GM18508 (cell line): ENCODE results near the gene TOR4A.
"Not testable (repeated sequence)": the region's sequence is repeated elsewhere in the genome, so short reads cannot be mapped to it uniquely, and the experiment has no call there.

ENCODE experiments used
- ATAC-seq: cut with Tn5 transposase; IDR thresholded peaks from one replicate; pipeline ENCODE4 v1.9.1; 2021; ENCODE audit warnings: moderate number of reproducible peaks; ENCODE audit not compliant: insufficient read depth, unreplicated experiment

The TOR4A gene

DNA sequence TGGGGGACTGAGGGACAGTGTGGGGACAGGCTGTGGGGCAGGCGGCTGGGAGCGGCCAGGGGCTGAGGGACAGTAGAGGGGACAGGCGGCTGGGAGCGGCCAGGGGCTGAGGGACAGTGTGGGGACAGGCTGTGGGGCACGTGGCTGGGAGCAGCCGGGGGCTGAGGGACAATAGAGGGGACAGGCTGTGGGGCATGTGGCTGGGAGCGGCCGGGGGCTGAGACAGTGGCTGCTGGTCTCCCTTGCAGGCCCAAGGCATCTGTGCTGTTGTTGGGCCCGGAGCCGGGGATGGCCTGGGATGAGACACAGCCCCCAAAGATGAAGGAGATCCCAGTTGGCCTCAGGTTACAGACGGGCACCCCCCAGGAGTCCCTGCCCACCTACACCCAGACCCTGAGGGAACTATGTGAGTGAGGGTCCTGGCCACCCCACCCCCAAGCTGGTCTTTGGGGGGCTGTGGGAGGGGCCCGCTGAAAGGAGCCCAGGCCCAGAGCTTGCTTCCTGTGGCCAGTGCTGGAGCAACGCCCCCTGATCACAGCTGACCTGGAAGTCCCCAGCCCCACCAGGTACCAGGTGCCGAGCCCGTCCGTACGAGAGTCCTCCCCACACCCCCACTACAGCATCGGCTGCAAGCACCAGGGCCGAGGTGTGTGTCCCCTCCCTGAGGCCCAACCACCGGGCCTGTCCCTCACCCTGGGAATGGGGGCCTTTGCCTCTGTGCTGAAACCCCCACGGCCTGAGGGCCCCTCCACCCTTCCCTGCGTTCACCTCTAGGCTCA, 25.8 kb upstream of the TOR4A start:
- ATAC-seq: no peak

GRCh38 chr9:137252555-137253506, 24.7 kb upstream of the TOR4A start:
- ATAC-seq: no peak

- no peak for ATAC-seq
These were observed 23.6 kb upstream of the TOR4A start for GRCh38 chr9:137253717-137254623.

GRCh38 chr9:137254624-137255447, 22.7 kb upstream of the TOR4A start, which contains the start of gene NELFB:
Gene NELFB (plus strand): TSS chr9:137255327.
- ATAC-seq: no peak

GRCh38 chr9:137255448-137256114, 21.9 kb upstream of the TOR4A start:
- no peak for ATAC-seq

GRCh38 chr9:137256362-137256761, 21.2 kb upstream of the TOR4A start:
- ATAC-seq: no peak

GRCh38 chr9:137256856-137257255, 20.7 kb upstream of the TOR4A start:
- no peak for ATAC-seq

GRCh38 chr9:137262173-137262908, 15.2 kb upstream of the TOR4A start:
- ATAC-seq: not testable (repeated sequence)

DNA sequence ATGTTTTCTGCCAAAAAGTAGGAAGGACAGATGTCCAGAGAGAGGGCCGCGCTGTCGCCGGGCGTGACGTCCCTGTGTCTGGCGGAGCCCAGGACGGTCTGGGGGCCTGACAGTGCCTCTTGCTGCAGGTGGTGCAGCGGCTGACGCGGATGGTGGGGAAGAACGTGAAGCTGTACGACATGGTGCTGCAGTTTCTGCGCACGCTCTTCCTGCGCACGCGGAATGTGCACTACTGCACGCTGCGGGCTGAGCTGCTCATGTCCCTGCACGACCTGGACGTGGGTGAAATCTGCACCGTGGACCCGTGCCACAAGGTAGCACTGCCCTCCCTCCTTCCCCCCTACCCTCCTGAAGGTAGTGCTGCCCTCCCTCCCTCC, 14.6 kb upstream of the TOR4A start:
- no peak for ATAC-seq

DNA sequence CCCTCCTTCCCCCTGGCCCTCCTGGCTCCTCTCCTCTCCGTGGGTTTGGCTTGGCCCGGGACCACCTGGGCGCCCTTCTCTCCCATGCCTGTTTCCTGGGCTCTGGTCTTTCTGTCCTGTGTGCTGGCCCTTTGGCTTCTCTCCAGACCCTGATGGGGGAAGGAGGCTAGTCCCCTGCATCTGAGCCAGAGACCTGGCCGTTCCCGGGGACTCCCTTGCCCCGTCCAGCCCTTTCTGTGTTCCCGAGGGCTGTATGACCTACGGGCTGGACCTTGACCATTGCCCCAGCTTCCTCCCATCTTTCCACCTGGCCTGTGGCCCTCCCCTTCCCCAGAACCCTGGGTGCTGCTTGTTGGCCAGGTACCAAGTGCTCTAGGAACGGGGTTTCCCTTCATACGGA, 14.0 kb upstream of the TOR4A start:
- ATAC-seq: no peak

- ATAC-seq: no peak
These were observed 13.5 kb upstream of the TOR4A start for GRCh38 chr9:137264067-137264466.

DNA sequence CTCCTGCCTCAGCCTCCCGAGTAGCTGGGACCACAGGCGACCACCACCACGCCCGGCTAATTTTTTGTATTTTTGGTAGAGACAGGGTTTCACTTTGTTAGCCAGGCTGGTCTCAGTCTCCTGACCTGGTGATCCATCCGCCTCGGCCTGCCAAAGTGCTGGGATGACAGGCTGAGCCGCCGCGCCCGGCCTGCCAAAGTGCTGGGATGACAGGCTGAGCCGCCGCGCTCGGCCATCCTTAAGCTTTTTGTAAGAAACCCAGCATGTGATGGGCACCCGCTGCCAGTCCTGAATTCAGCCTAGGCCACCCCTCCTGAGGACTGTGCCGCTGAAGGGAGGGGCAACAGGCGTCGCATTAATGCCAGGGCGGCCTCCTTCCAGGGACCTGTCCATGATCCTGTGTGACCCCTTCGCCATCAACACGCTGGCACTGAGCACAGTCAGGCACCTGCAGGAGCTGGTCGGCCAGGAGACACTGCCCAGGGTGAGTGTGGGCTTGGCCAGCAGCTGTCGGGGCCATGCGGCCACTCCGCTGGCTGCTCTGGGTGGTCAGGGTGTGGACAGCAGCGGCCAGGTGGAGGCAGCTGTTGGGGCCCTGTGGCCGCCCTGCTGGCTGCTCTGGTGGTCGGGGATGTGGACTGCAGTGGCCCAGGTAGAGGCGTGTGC, 11.9 kb upstream of the TOR4A start:
- ATAC-seq: no peak

DNA sequence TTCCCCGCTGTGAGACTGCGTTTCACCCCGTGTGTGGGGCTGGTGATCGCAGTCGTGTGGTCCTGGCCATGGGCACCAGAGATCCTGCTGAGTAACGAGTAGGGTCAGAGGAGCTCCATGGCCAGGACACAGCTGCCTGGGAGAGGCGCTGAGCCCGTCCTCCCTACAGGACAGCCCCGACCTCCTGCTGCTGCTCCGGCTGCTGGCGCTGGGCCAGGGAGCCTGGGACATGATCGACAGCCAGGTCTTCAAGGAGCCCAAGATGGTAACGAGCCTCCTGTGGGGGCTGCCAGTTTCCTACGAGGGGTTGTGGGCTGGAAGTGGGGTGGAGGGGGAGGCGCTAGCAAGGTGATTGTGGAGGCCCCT, 11.4 kb upstream of the TOR4A start:
- ATAC-seq: no peak

DNA sequence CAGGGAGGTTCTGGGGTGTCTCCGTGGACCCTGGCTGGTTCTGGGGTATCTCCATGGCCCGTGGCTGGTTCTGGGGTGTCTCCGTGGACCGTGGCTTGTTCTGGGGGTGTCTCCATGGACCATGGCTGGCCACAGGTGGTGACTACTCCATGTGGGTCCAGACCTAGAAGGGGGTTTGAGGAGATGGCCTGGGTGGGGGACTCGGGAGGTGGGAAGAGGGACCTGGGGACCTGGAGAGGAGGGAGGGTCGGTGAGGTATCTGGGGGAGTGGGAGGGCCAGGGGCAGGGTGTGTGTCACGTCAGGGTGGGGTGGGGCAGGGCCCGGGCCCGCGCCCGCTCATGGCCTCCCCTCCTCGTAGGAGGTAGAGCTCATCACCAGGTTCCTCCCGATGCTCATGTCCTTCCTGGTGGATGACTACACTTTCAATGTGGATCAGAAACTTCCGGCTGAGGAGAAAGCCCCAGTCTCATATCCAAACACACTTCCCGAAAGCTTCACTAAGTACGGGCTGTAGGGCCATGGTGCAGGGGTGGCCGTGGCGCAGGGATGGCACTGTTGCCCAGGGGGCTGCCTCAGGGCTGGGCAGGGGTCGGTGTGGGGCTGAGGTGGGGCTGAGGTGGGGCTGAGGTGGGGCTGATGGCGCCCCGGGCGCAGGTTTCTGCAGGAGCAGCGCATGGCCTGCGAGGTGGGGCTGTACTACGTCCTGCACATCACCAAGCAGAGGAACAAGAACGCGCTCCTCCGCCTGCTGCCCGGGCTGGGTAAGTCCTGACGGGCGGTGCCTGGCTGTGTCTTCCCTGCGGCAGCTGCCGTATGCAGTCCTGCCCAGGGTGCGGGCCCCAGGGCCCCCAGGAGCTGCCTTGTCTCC, 10.7 kb upstream of the TOR4A start:
- ATAC-seq: no peak

- ATAC-seq: no peak
These were observed 9.6 kb upstream of the TOR4A start for GRCh38 chr9:137267933-137268355.

DNA sequence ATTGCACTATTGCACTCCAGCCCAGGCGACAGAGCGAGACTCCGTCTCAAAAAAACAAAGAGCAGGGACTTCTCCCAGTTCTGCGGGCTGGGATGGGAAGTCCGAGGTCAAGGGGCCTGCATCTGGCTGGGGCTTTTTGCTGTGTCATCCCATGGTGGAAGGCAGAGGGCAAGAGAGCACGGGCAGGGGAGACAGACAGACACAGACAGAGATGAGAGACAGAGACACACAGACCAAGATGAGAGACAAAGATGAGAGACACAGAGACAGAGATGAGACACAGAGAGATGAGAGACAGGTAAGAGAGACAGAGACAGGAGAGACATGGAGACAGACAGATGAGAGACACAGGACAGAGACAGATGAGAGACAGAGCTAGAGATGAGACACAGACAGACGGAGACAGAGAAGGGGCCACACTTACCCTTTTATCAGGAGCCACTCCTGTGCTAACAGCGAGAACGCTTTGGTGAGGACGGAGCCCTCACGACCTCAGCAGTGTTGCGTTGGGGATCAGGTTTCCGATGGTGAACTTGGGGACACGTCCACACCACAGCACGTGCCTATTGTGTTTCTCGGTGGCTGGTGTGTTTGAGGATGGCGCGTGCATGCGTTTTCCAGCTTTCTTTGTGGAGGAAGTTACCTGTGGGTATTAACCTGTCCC, 8.9 kb upstream of the TOR4A start:
- ATAC-seq: no peak
